ENCODE results near the gene LRRC4C.
"Not testable (repeated sequence)": the region's sequence is repeated elsewhere in the genome, so short reads cannot be mapped to it uniquely, and the experiment has no call there.

The LRRC4C gene

GRCh38 chr11:40921246-40921645, 538.2 kb downstream of the LRRC4C start:
- no peak overlapping the region for H3K4me3 ChIP-seq (ENCODE audit: low read depth, low read length)
- no peak for TF ChIP-seq CTCF (IDR thresholded peaks at IDR 0.05; ENCODE audit: low read depth, low read length)

- not testable (repeated sequence) for H3K4me3 ChIP-seq (ENCODE audit: low read depth, low read length)
Measured at GRCh38 chr11:40910774-40911173, 548.7 kb downstream of the LRRC4C start.

- TF ChIP-seq CTCF (IDR thresholded peaks at IDR 0.05; ENCODE audit: low read depth, low read length), result no peak
- no peak overlapping the region for H3K4me3 ChIP-seq (ENCODE audit: low read depth, low read length)
Measured at GRCh38 chr11:40894501-40894900, 565.0 kb downstream of the LRRC4C start.

GRCh38 chr11:40885250-40885954, 574.0 kb downstream of the LRRC4C start:
- H3K4me3 ChIP-seq (ENCODE audit: low read depth, low read length), result no peak overlapping the region
- TF ChIP-seq CTCF (IDR thresholded peaks at IDR 0.05; ENCODE audit: low read depth, low read length), result no peak

- no peak overlapping the region for H3K4me3 ChIP-seq (ENCODE audit: low read depth, low read length)
- no peak for TF ChIP-seq CTCF (IDR thresholded peaks at IDR 0.05; ENCODE audit: low read depth, low read length)
Measured at GRCh38 chr11:40882301-40882700, 577.2 kb downstream of the LRRC4C start.

GRCh38 chr11:40879911-40880310, 579.5 kb downstream of the LRRC4C start:
- H3K4me3 ChIP-seq (ENCODE audit: low read depth, low read length), result no peak overlapping the region
- no peak for TF ChIP-seq CTCF (IDR thresholded peaks at IDR 0.05; ENCODE audit: low read depth, low read length)

- no peak overlapping the region for H3K4me3 ChIP-seq (ENCODE audit: low read depth, low read length)
- no peak for TF ChIP-seq CTCF (IDR thresholded peaks at IDR 0.05; ENCODE audit: low read depth, low read length)
Measured at GRCh38 chr11:40877981-40878380, 581.5 kb downstream of the LRRC4C start.

- TF ChIP-seq CTCF (IDR thresholded peaks at IDR 0.05; ENCODE audit: low read depth, low read length), result no peak
- H3K4me3 ChIP-seq (ENCODE audit: low read depth, low read length), result no peak overlapping the region
Measured at GRCh38 chr11:40877256-40877655, 582.2 kb downstream of the LRRC4C start.

Measured in WI38 (cell line).